Endothelial cell of hepatic sinusoid (primary cell): ENCODE data around the gene RINT1.

ENCODE experiments used
- in situ Hi-C: cut with HindIII; loops from 2 replicates; pipeline ENCODE4 v1.10.0; 2017; ENCODE audit warnings: low sequenced_read_pairs

Gene RINT1

DNA sequence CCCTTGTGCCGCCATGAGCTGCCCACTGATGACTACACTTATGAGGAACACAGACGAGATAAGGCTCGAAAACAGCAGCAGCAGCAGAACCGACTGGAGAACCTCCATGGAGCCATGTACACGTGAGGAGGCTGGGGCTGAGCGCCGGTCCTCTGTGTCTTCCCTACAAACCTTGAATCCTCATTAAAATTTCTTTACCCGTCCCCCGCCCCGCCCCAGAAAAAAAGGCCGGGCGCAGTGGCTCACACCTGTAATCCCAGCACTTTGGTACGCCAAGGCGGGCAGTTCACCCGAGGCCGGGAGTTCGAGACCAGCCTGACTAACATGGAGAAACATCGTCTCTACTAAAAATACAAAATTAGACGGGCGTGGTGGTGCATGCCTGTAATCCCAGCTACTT, 1.5 kb upstream of the RINT1 start:
- in situ Hi-C loops, result no loop called here

DNA sequence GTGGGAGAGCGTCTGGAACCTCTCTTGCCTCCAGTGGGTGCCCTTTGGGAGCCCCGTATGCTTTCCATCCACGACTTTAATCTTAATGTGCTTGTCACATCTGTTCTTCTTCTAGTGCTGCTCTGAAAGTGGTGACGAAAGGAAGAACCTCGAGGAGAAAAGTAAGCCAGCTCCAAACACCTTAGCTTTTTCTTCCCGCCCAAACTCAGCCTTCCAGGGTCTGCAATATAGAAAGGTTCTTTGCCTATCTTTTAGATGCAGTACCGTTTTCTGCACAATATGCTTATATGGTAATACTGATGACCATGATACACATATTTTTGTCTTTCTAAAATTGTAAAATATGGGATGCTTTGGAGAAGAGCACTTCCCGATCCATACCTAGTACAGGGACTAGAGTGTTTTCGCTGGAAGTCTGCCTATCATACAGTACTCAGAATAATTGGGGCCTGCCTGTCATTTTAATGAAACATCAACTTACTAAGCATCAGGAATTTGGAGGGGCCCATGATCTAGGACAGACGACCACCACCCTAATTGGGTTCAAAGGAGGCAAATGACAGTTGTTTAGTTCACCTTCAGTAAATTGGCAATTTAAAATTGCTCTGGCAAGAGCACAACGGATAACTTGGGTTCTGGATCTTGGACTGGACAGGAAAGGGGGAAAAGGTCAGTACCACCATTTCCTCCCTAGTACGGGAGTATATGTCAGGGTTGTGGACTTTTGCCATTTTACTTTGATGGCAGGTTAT, 884 bp downstream of the RINT1 start:
- in situ Hi-C loops, result no loop called here

- in situ Hi-C loops, result no loop called here
Observed at GRCh38 chr7:105538339-105538738, 6.3 kb downstream of the RINT1 start.

DNA sequence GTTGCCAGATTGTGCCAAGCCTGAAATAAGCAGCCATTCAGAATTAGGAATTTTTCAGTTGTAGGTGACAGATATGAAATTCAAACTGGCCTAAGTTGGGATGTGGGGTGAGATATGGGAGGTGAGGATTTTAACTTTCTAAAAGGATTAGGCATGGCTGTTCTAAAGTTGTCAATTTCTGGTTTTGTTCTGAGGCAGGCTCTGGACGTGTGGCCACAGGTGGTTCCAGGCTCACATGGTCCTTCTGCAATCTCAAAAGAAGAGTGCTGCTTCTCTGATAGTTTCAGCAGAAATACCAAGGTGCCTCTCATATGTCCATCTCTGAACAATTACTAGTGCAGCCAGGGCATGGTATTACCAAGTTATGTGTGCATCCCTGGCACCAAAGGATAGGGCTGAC, 27.9 kb downstream of the RINT1 start:
- in situ Hi-C loops, result no loop called here

- in situ Hi-C loops, result no loop called here
Observed at GRCh38 chr7:105565190-105565589, 33.2 kb downstream of the RINT1 start.

- in situ Hi-C loops, result no loop called here
Observed at GRCh38 chr7:105567024-105567423, 35.0 kb downstream of the RINT1 start.

DNA sequence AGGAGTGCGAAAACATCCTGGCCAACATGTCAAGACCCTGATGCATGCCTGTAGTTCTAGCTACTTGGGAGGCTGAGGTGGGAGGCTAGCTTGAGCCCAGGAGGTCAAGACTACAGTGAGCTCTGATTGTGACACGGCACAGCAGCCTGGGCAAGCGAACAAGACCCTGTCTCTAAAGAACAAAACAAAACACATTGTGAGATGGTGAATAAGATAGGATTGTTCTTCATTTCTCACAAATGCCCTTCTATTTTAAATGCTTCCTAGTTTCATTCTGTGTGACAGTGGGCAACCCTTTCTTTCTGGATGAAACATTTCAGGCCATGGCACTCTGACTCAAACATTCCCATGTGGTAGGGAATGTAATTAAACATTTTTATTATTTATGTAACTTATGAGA, 35.8 kb downstream of the RINT1 start:
- in situ Hi-C loops, result no loop called here

- in situ Hi-C loops, result no loop called here
Observed at GRCh38 chr7:105571891-105572290, 39.9 kb downstream of the RINT1 start.

DNA sequence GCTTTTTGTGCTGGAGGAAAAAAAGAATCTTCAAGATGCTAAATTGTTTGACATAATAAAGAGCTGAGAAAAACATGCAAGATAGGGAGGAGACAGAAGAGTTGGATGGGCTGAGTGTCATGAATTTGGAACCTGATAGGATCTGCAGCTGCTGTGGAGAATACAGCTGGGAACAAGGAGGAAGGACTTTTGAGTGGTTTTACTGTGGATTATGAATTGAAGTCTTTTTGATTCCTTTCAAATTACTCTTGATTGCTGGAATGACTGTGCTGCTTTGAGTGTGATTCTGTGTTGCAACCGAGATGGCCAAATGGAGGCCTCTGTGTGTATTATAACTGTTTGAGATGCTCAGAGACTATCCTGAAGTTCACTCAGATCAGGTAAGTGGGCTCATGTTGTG, 45.2 kb downstream of the RINT1 start:
- in situ Hi-C loops, result no loop called here

DNA sequence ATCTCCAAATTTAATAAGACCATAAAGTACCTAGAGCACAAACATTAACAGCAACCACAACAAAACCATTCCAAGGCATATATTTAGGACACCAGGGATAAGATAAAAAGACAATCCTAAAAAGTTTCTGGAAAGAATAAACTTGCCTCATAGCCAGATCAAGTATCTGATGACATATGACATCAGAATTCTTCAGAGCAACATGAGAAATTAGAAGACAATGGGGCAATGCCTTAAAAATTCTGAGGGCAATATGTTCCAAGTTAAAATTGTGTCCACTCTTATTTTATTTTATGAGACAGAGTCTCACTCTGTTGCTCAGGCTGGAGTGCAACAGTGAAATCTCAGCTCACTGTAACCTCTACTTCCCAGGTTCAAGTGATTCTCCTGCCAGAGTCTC, 46.5 kb downstream of the RINT1 start:
- in situ Hi-C loops, result no loop called here

GRCh38 chr7:105580022-105580740, 48.2 kb downstream of the RINT1 start:
- in situ Hi-C loops, result no loop called here

GRCh38 chr7:105581066-105581811, 49.2 kb downstream of the RINT1 start, which contains the start of gene EFCAB10:
Gene EFCAB10 (minus strand): TSS chr7:105581493. CDS start chr7:105581463, 30 bp downstream.
- in situ Hi-C loops, result no loop called here

DNA sequence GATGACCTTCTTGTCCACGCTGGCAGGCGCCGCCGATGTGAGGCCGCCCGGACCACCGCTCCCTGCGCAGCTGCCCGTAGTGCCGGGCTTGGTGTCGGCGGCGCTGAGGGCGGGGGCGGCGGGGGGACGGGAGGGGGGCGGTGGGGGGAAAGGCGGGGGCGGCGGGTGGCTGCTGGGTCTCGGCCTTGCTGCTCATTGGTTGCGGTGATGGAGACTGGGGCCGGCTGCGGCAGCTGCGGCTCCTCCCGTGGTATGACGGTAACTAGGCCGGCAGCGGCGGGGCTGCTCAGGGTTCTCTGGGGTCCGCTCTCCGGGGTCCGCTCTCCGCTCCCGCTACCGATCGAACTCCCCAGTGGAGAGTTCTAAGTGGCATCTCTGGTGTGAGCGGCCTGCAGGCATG, 51.1 kb downstream of the RINT1 start:
- in situ Hi-C loops, result no loop called here

DNA sequence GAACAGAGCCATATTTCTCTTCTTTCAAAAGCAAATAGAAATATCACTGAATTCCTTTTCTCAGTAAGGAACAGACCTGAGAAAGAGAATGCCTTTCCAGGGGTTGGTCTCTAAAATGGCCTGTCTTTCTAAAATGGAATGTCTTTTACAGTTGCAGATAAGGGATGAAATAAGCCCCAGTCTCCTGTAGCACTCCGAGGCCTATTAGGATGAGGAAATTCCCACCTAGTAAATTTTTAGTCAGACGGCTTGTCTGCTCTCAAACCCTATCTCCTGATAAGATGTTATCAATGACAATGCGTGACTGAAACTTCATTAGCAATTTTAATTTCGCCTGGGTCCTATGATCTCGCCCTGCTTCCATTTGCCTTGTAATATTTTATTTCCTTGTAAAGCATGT, 52.2 kb downstream of the RINT1 start:
- in situ Hi-C loops, result no loop called here

DNA sequence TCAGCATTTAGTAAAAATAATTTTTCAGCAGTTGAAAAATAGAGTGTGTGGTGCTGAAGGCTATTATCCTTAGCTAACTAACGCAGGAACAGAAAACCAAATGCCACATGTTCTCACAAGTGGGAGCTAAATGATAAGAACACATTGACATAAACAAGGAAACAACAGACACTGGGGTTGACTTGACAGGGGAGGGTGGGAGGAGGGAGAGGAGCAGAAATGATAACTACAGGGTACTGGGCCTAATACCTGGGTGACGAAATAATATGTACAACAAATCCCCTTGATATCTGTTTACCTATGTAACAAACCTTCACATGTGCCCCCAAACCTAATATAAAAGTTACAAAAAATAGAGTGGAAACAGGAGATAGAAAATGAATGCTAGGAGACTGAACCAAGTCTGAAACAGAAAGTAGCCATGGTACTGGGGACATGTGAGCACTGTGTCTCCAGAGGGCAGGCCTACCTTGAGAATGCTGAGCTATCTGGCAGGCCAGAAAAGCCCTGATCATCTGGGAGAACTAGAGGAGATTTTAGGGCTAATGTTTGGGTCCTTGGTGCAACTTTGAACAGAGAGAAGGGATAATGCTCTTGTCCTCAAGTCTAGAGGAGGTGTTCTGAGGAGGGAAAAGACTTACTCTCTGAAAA, 54.0 kb downstream of the RINT1 start:
- in situ Hi-C loops, result no loop called here

GRCh38 chr7:105587909-105588635, 56.1 kb downstream of the RINT1 start:
- in situ Hi-C loops, result no loop called here

- in situ Hi-C loops, result no loop called here
Observed at GRCh38 chr7:105589356-105590077, 57.5 kb downstream of the RINT1 start.

DNA sequence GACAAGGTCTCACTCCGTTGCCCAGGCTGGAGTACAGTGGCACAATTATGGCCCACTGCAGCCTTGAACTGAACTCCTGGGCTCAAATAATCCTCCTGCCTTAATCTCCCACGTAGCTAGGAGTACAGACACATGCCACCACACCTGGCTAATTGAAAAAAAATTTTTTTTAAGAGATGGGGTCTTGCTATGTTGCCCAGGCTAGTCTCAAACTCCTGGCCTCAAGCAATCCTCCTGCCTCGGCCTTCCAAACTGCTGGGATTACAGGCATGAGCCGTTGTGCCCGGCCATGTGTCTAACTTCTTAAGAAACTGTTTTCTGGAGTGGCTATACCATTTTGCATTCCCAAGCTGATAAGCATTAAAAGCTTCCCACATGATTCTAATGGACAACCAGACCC, 58.8 kb downstream of the RINT1 start:
- in situ Hi-C loops, result no loop called here

GRCh38 chr7:105591522-105591921, 59.5 kb downstream of the RINT1 start:
- in situ Hi-C loops, result no loop called here

DNA sequence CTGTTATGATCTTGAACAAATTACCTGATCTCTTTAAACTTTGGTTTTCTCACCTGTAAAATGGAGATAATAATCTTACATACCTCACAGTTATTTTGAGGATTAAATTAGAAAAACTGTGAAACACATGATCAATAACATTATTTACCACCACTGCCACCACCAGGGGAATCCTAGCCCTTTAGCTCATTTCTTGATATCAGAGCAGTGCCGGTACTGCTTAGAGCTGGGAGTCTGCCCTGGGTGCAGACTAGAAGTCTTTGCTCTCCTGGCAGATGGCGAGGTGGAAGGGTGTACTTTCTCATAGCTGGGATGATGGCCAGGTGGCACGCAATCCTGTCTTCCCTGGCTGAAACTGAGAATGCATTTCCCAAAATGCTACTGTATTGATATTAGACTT, 62.0 kb downstream of the RINT1 start:
- in situ Hi-C loops, result no loop called here
